OCI-M2 (cell line): Measurements from ENCODE around the gene CCT5.

Experiments used
- DNase-seq: peaks from one replicate; lab custom pipeline; 2025; ENCODE audit not compliant: unreplicated experiment; lab: John Stamatoyannopoulos, UW

The CCT5 gene

GRCh38 chr5:10249948-10250805 lies at the start of gene CCT5:
Gene CCT5, plus strand, starts transcription at chr5:10250280. Its CDS starts 61 bp downstream, at chr5:10250341.
- DNase-seq, result peak; percentile 73

GRCh38 chr5:10201223-10201868 lies 48.7 kb upstream of the CCT5 start:
- no peak for DNase-seq

- DNase-seq, result no peak
Observed at GRCh38 chr5:10202089-10202910, 47.8 kb upstream of the CCT5 start.

- no peak for DNase-seq
Observed at GRCh38 chr5:10209004-10209403, 41.1 kb upstream of the CCT5 start.

- DNase-seq, result no peak
Observed at GRCh38 chr5:10213316-10213715, 36.8 kb upstream of the CCT5 start.

GRCh38 chr5:10214041-10214440 lies 36.0 kb upstream of the CCT5 start:
- DNase-seq, result no peak

- no peak for DNase-seq
Observed at GRCh38 chr5:10215366-10215765, 34.7 kb upstream of the CCT5 start.

- no peak for DNase-seq
Observed at GRCh38 chr5:10216107-10216506, 34.0 kb upstream of the CCT5 start.

- DNase-seq, result no peak
Observed at GRCh38 chr5:10218658-10219057, 31.4 kb upstream of the CCT5 start.

- no peak for DNase-seq
Observed at GRCh38 chr5:10219068-10219467, 31.0 kb upstream of the CCT5 start.

GRCh38 chr5:10220248-10220647 lies 29.8 kb upstream of the CCT5 start:
- DNase-seq, result no peak

- DNase-seq, result no peak
Observed at GRCh38 chr5:10222326-10222725, 27.8 kb upstream of the CCT5 start.

- DNase-seq, result no peak
Observed at GRCh38 chr5:10227379-10227778, 22.7 kb upstream of the CCT5 start.

- no peak for DNase-seq
Observed at GRCh38 chr5:10228288-10228687, 21.8 kb upstream of the CCT5 start.

- no peak for DNase-seq
Observed at GRCh38 chr5:10229306-10230048, 20.6 kb upstream of the CCT5 start.

- no peak for DNase-seq
Observed at GRCh38 chr5:10232386-10232785, 17.7 kb upstream of the CCT5 start.

GRCh38 chr5:10233011-10233410 lies 17.1 kb upstream of the CCT5 start:
- DNase-seq, result no peak

GRCh38 chr5:10233505-10233904 lies 16.6 kb upstream of the CCT5 start:
- no peak for DNase-seq

GRCh38 chr5:10235350-10235749 lies 14.7 kb upstream of the CCT5 start:
- no peak for DNase-seq

GRCh38 chr5:10243660-10244240 lies 6.3 kb upstream of the CCT5 start:
- no peak for DNase-seq
